ENCODE results near the gene REM1.
"Not testable (repeated sequence)": the region's sequence is repeated elsewhere in the genome, so short reads cannot be mapped to it uniquely, and the experiment has no call there.

The REM1 gene

DNA sequence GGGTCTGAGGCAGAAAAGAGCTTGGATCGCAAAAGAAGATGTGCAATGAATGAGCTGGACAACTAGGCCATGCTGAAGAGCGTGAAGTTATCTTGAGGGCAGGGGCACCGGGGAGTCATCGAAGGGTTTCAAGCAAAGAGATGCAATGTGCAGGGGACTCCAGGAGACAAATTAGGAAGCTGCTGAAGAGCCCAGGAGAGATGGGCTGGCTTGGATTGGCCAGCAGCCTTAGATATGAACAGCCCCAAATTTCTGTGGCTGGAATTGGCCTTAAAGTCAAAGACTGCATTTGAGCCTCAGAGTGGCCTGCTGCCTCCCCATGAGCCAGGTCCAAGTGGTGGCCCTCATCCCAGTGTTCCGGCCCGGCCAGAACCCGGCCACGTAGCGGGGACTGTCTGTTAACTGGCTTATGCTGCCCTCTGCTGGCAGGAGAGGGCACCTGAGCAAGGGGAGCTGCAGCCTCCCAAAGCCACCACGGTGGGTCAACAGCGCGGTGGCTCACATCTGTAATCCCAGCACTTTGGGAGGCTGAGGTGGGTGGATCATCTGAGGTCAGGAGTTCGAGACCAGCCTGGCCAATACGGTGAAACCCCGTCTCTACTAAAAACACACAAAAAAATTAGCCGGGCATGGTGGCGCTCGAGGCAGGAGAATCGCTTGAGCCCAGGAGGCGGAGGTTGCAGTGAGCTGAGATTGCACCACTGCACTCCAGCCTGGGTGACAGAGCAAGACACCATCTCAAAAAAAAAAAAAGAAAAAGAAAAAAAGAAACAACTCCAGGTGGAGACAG lies 28.0 kb downstream of the REM1 start:
- not testable (repeated sequence) for H3K4me1 ChIP-seq (ENCODE audit: control insufficient read depth, low read length); H3K9me2 ChIP-seq (replicated peaks; ENCODE audit: control insufficient read depth, low read length); H3K36me3 ChIP-seq (ENCODE audit: control insufficient read depth, low read length); H3K27me3 ChIP-seq (ENCODE audit: control insufficient read depth, low read length); H3K79me2 ChIP-seq (ENCODE audit: control insufficient read depth, low read length); H3F3A ChIP-seq (ENCODE audit: control insufficient read depth, insufficient read depth); H3K4me2 ChIP-seq (ENCODE audit: low read length); H3K27ac ChIP-seq (ENCODE audit: low read depth, low read length); H4K20me1 ChIP-seq (ENCODE audit: control insufficient read depth, insufficient read depth, low read depth, low read length); H3K4me3 ChIP-seq (ENCODE audit: low read length); H3K9me3 ChIP-seq (ENCODE audit: control insufficient read depth, insufficient read depth, low read length)
- TF ChIP-seq CTCF (IDR thresholded peaks at IDR 0.05; ENCODE audit: low read depth, low read length, poor library complexity, severe bottlenecking), result peak; percentile 91

DNA sequence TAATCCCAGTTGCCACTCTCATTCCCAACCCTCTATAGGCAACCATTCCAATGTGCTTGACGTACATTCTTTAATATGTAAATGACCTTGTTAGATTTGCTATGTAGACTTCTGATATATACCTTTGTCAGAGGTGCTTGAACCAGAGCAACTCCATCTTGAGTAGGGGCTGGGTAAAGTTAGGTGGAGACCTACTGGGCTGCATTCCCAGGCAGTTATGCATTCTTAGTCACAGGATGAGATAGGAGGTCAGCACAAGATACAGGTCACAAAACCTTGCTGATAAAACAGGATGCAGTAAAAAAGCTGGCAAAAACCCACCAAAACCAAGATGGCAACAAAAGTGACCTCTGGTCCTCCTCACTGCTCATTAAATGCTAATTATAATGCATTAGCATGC lies 30.8 kb downstream of the REM1 start:
- H3K9me2 ChIP-seq (replicated peaks; ENCODE audit: control insufficient read depth, low read length), result no peaks in the 10 kb centered on the region
- no peak overlapping the region for H3K4me2 ChIP-seq (ENCODE audit: low read length)
- H4K20me1 ChIP-seq (ENCODE audit: control insufficient read depth, insufficient read depth, low read depth, low read length), result no peaks in the 10 kb centered on the region
- 0 out of 2 replicates have a peak, but pooled peaks cover 7% of the 10 kb centered on the region for H3K27me3 ChIP-seq (ENCODE audit: control insufficient read depth, low read length)
- no peaks in the 10 kb centered on the region for H3K9me3 ChIP-seq (ENCODE audit: control insufficient read depth, insufficient read depth, low read length)
- no peak overlapping the region for H3K27ac ChIP-seq (ENCODE audit: low read depth, low read length)
- no peak for TF ChIP-seq CTCF (IDR thresholded peaks at IDR 0.05; ENCODE audit: low read depth, low read length, poor library complexity, severe bottlenecking)
- H3F3A ChIP-seq (ENCODE audit: control insufficient read depth, insufficient read depth), result no peaks in the 10 kb centered on the region
- no peaks in the 10 kb centered on the region for H3K36me3 ChIP-seq (ENCODE audit: control insufficient read depth, low read length)
- H3K4me3 ChIP-seq (ENCODE audit: low read length), result no peak overlapping the region
- no peaks in the 10 kb centered on the region for H3K79me2 ChIP-seq (ENCODE audit: control insufficient read depth, low read length)
- H3K4me1 ChIP-seq (ENCODE audit: control insufficient read depth, low read length), result no peaks in the 10 kb centered on the region

- Histone ChIP-seq H3K4me2 (ENCODE audit: low read length) (no peak overlapping the region), H3K4me1 (ENCODE audit: control insufficient read depth, low read length) (no peaks in the 10 kb centered on the region), H4K20me1 (ENCODE audit: control insufficient read depth, insufficient read depth, low read depth, low read length) (no peaks in the 10 kb centered on the region), H3F3A (ENCODE audit: control insufficient read depth, insufficient read depth) (no peaks in the 10 kb centered on the region), H3K79me2 (ENCODE audit: control insufficient read depth, low read length) (no peaks in the 10 kb centered on the region), H3K27ac (ENCODE audit: low read depth, low read length) (no peak overlapping the region), H3K27me3 (ENCODE audit: control insufficient read depth, low read length) (0 out of 2 replicates have a peak, but pooled peaks cover 7% of the 10 kb centered on the region), H3K9me2 (replicated peaks; ENCODE audit: control insufficient read depth, low read length) (no peaks in the 10 kb centered on the region), H3K36me3 (ENCODE audit: control insufficient read depth, low read length) (no peaks in the 10 kb centered on the region), H3K9me3 (ENCODE audit: control insufficient read depth, insufficient read depth, low read length) (no peaks in the 10 kb centered on the region), H3K4me3 (ENCODE audit: low read length) (no peak overlapping the region)
- TF ChIP-seq CTCF (IDR thresholded peaks at IDR 0.05; ENCODE audit: low read depth, low read length, poor library complexity, severe bottlenecking) (no peak), EZH2phosphoT487 (IDR thresholded peaks at IDR 0.05; ENCODE audit: borderline replicate concordance, low read length) (no peak)
Observed at GRCh38 chr20:31508517-31509244, 33.6 kb downstream of the REM1 start.

All from DOHH2 (cell line).